ENCODE results near the gene PTPRM.

Gene PTPRM

DNA sequence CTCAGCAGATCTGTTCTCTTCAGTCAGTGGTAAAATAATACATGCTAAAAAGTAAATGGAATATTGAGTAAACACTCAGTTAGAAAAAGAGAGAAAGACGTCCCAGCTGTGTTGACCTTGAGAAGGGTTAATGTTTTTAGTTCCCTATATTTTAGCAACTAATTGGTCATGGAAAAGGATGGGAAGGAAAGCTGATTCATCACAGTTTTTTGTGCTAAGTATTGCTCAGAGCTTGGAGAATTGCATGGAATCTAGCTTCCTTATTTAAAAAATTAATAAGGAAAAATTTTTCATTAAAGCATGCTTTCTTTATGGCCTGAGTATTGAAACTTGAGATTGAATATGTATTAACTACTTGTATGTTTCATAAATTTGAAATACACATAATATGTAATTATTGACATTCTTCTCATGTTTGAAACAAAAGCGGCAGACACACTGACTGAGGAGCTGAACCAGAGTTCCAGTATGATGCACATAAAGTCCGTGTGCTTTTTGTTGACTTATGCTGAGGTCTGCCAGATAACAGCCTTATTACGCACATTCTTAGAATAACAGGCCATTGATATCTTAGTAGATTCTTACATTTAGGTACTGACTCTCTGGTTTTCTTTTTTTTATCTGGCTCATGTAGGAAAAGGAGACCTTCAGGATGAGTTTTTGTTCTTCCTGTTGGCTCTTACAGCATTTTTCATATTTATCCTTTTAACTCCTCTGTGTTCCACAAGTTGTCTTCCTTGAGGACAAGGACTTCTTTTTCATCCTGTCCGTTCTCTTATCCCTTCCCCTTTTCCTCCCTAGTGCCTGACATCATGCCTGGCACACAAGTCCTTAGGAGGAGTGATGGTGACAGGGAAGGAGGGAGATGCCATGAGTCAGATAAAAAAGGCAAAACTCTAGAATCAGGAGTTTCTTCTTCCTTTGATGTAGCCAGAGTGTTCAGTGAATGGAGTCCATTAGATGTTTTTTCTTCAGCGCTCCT lies 194.1 kb downstream of the PTPRM start:
- DNase-seq: no peak

DNA sequence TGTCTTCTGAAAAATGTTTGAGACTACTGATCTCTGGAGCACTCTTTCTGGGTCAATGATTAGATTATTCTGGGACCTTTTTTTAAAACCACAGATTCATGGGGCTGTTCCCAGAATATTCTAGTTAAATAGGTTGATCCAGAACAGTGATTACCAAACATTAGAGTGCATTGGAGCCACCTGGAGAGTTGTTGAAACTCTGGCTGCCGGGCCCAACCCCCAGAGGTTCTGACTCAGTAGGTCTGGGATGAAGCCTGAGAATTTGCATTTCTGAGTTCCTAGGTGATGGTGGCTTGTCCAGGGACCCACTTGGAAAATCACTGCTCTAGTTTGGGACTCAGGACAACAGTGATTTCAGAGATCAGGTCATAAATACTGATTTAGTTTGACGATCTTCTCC lies 197.3 kb downstream of the PTPRM start:
- DNase-seq: no peak

GRCh38 chr18:7766346-7766745 lies 199.2 kb downstream of the PTPRM start:
- DNase-seq: no peak

- DNase-seq: no peak
Observed at GRCh38 chr18:7766817-7767216, 199.7 kb downstream of the PTPRM start.

DNA sequence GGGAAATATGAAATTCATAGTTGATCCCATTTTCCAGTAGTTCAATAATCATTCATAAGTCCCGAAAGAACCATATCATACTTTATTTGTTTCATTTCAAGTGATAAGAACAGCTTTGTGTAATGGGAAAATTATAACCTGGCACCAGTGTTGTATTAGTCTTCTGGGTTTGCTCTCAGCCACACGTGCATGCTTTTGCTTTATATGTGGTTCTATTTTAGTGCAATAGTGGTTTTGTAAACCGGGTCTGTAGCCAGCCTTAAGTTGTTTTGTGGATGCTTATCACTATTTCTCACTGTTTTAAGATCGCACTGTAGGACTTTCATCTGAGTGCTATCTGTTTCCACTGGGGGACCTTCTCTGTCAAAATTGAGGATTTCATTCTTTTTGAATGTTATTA lies 203.8 kb downstream of the PTPRM start:
- DNase-seq: no peak

DNA sequence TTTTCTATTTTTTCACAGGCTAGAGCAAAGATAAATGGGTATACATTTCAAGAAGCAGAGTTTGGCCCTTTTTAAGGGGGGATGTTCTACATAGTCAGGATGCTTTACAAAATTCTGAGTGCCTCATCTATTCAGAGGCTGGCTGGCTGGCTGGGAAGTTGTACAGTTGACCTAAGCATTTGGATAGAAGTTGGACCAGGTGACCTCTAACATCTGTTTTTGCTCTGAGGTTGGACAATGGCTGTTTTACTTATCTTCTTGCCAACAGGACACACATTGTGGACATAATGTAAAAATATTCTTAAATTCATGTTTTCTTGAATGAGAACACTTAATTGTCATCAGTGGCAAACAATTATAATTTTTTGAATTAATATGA lies 205.4 kb downstream of the PTPRM start:
- DNase-seq: no peak

DNA sequence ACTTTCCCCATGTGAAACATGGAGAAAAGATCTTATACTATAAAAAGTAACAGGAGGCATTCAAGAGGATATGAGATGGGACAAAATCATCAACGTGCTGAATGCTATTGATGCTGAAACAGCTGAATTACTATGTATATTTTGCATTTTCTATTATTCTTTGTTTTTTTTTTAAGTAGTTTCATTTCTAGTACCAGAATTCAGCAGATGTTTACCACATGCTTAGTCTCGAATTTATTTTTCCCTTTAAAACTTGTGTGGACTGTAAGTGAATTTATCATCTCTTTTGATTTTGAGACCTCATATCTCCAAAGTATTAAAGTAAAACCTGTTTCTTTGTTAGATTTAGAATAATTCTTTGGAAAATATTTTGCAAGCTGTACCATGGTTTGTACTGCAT lies 205.8 kb downstream of the PTPRM start:
- no peak for DNase-seq

DNA sequence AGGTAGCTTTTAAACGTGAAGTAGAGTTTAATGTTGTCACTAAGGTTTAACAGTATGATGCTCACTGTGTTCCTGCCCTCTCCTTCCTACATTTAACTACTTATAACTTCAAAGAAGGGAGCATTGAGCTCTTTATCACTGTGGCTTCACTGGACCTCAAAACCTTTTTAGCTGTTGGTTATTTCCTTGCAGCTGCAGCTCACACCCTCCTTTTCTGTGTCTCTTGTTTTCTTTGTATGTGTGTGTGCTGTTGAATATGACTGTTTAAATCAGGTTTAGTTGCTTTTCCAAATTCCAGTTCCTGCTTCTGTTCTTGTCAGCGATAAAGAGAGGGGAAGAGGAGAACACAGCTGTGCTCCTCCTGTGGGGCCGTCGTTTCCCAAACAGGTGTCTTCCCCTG lies 208.0 kb downstream of the PTPRM start:
- no peak for DNase-seq

- no peak for DNase-seq
Observed at GRCh38 chr18:7775843-7776242, 208.7 kb downstream of the PTPRM start.

- no peak for DNase-seq
Observed at GRCh38 chr18:7778181-7778580, 211.1 kb downstream of the PTPRM start.

DNA sequence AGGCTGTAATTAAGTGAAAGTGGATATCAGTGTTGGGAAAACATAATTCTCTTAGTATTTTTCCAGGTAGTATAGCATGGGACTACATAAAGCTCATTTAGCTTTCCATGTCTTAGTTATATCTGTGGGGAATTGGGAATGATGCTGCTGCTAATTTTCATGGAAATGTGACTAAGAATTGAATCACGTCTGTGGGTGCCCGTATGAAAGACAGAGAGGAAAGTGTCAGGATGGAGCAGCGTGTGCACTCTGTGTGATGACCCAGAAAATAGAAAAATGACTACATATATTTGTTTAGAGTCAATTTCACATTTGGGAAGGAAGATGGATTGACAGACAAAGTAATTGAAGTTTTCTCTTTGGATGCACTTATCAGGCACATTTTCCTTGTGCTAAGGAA lies 212.1 kb downstream of the PTPRM start:
- DNase-seq: no peak

DNA sequence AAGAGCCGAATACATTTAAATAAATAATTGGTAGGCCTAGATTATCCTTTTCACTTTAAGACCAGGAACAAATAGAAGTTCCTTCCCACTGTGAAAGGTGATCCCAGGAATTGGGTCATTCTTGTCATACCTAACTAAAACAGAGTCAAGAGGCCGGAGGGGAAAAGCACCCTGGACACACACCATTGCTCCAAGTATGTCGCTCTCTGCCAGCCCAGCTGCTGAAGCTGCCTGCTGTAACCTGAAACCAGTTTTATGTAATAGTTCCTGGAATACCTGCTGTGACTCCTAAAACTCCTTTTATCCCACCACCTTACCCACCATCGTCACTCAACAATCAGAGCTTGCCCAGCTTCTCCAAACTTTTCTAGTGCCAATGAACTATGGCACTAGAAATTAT lies 217.1 kb downstream of the PTPRM start:
- DNase-seq: no peak

DNA sequence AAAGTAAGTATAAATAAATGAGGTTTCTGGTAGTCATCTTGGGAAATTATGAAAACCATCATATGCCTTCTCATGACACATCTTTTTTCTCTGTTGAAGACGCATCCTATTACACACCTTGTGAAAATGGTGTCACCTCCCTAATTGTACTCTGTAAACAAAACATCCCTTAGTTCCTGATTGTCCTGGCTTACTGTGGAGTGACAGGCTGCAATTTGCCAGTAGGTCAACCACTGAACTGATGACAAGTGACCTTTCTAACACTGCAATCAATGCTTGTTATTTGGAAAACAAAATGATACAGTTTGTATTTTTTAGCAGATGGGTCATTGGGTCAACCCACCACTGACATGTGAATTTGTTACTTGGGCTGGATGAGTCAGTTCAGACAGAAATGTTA lies 219.5 kb downstream of the PTPRM start:
- no peak for DNase-seq

- DNase-seq: no peak
Observed at GRCh38 chr18:7787339-7787738, 220.2 kb downstream of the PTPRM start.

GRCh38 chr18:7789856-7790552 lies 222.9 kb downstream of the PTPRM start:
- no peak for DNase-seq

DNA sequence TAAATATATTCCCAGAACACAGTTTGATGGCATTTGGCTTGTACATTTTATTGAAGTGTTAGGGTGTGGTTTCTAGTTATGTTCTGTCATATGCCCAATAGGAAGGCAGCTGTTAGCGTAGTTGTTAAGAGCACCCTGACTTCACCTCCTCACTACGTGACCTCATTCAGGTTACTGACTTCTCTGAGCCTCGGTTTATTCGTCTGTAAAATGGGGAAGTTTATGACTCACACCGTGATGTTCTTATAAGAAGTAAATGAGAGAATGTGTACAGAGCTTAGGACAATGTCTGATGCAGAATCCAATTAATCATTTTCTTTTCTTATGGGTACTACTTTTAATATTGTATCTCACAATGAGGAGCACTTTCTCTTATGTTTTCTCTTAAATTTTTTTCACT lies 226.0 kb downstream of the PTPRM start:
- no peak for DNase-seq

DNA sequence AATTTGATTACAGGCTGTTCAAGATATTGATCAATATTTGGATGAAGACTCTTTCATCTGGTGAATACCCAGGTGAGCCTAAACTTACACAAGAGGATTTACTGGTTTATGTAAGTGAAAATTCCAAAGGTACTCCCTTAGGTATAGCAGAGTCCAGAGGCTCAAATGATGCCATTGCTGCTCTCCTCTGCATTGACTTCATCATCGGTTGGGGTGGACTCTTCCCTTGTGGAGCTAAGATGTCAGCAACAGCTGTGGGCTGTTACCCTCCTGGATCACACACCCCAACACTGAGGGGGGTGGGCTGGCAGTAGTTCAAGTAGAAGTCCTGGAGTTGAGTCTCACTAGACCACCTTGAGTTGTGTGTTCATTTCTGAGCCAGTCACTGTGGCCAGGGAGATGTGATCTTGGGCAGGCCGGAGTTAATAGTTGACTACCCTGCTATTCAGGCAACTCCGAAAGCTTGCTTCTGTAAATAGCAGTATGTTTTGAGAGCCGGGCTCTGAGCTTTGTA lies 236.9 kb downstream of the PTPRM start:
- DNase-seq: no peak

- DNase-seq: no peak
Observed at GRCh38 chr18:7805096-7805495, 238.0 kb downstream of the PTPRM start.

GRCh38 chr18:7805880-7806279 lies 238.8 kb downstream of the PTPRM start:
- no peak for DNase-seq

DNA sequence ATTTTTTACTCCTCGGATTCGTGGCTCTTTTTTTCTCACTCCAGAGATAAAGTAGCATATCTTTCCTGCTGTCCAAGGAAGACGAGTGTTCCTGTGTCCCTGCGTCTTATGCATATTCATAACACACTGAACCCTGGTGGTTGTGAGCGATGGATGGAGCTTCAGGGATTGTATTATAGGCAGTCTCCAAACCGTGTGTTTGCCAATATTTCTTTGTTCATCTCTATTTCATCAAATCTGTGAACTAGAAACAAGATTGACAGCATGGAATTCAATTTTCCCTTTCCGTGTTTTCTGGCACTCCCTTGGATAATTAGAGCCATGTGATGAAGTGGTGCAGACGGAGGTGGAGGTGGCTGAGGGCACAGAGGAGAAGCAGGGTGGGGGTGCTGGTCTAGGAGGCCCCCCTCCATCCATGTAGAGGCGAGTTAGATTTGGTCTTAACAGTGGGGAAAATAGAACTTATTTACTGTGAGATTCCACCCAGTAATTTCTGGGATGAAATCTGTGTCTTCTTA lies 240.9 kb downstream of the PTPRM start:
- no peak for DNase-seq

DNA sequence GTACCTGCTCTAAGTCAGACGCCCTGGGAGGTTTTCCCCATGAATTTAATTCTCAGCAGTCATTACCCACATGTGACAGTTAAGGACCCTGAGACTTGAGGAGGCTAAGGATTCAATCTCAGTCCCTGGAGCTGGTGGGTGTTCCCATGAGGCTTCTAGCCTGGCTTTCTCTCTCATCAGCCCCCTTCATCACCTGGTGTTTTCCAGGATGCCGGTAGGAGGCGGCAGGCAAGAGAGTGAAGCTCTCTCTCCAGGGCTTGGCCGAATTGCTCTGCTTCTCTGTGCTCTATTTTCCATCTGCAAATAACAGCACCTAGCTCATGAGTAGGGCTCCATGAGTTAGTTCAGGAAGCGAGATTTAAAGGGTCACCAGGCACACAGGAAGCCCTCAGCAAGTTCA lies 241.9 kb downstream of the PTPRM start:
- DNase-seq: no peak

GRCh38 chr18:7809455-7809854 lies 242.3 kb downstream of the PTPRM start:
- no peak for DNase-seq

- no peak for DNase-seq
Observed at GRCh38 chr18:7809978-7810377, 242.9 kb downstream of the PTPRM start.

All from effector CD8-positive, alpha-beta T cell (primary cell).